ENCODE data around the gene SUFU. TPM values are rescaled to one million over a fixed set of nuclear protein-coding genes. Genes with fewer than 3 reads are reported as not detected.

Gene SUFU
- total and polyA plus RNA-seq, 7 donors = 1.2 to 10.5 (median 6.6) TPM

- peaks cover 6 to 57% (median 11%) of the 10 kb centered on the region in 4 donors for H3K36me3 ChIP-seq
- 96 to 97% methylated on average over 6 of the region's 6 CpGs for WGBS, 2 donors
- intact Hi-C loops (cut with DNase I) = no loop called here
- peak overlapping the region in 2 of 4 donors; percentile 9 to 74 for H3K27ac ChIP-seq
- H3K9me3 ChIP-seq = no peaks in the 10 kb centered on the region
- H3K4me3 ChIP-seq = no peak overlapping the region
- no peaks in the 10 kb centered on the region for H3K27me3 ChIP-seq
- H3K4me1 ChIP-seq = peaks cover 0 to 20% (median 17%) of the 10 kb centered on the region in 4 donors
- TF ChIP-seq POLR2A (IDR thresholded peaks at IDR 0.05) (no peak), CTCF (IDR thresholded peaks at IDR 0.05) (no peak), POLR2AphosphoS5 (IDR thresholded peaks at IDR 0.05) (no peak), EP300 (IDR thresholded peaks at IDR 0.05) (no peak)
- DNase-seq = peak; percentile 48
Measured at GRCh38 chr10:102600816-102601215, 97.0 kb downstream of the SUFU start.

- DNase-seq = no peak
- H3K27me3 ChIP-seq = no peaks in the 10 kb centered on the region
- no peak overlapping the region for H3K4me3 ChIP-seq
- peaks cover 0 to 12% (median 9%) of the 10 kb centered on the region in 4 donors for H3K4me1 ChIP-seq
- no peaks in the 10 kb centered on the region for H3K9me3 ChIP-seq
- no peak for TF ChIP-seq EP300 (IDR thresholded peaks at IDR 0.05)
- TF ChIP-seq POLR2A (IDR thresholded peaks at IDR 0.05) = no peak
- no peak for TF ChIP-seq POLR2AphosphoS5 (IDR thresholded peaks at IDR 0.05)
- TF ChIP-seq CTCF (IDR thresholded peaks at IDR 0.05) = no peak
- intact Hi-C loops (cut with DNase I) = no loop called here
- 94 to 97% methylated on average over 9 of the region's 9 CpGs for WGBS, 2 donors
- peak overlapping the region; percentile 42 to 74 (median 49) for H3K27ac ChIP-seq
- H3K36me3 ChIP-seq = peaks cover 6 to 57% (median 11%) of the 10 kb centered on the region in 4 donors
Measured at GRCh38 chr10:102601639-102602038, 97.9 kb downstream of the SUFU start.

DNA sequence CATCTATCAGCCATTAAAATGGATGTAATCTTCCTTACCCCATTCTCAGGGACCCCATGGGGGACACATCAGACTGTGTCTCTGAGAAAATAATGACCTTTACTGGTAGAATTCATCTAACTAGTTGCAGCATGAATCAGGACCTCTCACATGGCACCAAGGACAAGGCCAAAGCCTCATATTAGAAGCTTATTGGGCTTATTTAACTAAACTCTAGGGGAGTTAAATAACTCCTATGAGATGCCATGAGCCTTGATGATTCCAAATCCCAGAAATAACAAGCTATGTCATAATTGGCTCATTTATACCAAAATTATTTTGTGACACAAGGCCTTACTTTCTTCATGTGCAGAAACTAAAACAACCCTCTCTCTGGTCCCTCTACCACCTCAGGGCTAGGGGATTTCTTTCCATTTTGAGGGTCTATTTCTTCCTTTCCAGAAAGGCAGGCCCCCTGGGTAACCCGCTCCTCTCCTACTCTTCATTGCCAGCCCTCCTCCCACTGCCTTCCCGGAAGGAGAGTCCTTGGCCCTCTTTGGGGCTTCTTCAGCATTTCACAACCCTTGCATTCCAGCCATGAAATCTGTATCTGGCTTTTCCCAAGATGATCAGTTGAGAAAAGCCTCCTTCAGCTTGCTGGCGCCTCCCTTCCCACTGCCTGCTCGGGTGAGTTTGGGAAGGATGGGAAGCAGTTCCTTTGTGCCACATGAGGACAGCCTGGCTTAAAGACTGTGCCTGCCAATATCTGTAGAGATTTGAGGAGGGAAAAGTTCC is 98.7 kb downstream of the SUFU start:
- H3K27ac ChIP-seq = peak overlapping the region; percentile 42 to 74 (median 49)
- intact Hi-C loops (cut with DNase I) = no loop called here
- TF ChIP-seq CTCF (IDR thresholded peaks at IDR 0.05) (no peak), POLR2AphosphoS5 (IDR thresholded peaks at IDR 0.05) (peak; percentile 15 to 50 (median 23))
- WGBS, 2 donors = 87 to 91% methylated on average over 4 of the region's 4 CpGs
- peaks cover 6 to 57% (median 11%) of the 10 kb centered on the region in 4 donors for H3K36me3 ChIP-seq
- no peaks in the 10 kb centered on the region for H3K27me3 ChIP-seq
- DNase-seq = peak; percentile 84
- H3K9me3 ChIP-seq = no peaks in the 10 kb centered on the region
- peaks cover 0 to 5% (median 2%) of the 10 kb centered on the region in 4 donors for H3K4me1 ChIP-seq
- H3K4me3 ChIP-seq = no peak overlapping the region

DNA sequence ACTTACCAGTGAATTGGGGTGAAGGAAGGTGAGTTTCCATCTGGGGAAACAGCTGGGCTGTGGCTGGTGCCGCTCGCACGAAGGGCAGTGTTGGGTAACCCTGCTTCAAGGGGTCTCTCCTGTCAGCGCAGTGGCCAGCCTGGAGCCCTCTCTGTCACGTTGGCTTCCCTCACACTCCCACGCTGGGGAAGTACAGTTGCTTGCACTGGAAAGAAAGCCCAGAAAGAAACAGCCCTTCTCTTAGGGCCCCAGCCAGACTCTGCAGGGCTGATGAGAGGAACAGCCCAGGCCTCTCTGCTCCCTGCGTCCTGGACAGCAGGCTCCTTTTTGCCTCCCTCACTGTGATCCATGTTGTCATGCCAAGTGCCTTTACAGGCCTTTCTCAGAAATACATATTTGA is 100.2 kb downstream of the SUFU start:
- H3K27me3 ChIP-seq = no peaks in the 10 kb centered on the region
- intact Hi-C loops (cut with DNase I) = no loop called here
- peaks cover 6 to 47% (median 10%) of the 10 kb centered on the region in 4 donors for H3K36me3 ChIP-seq
- no peak overlapping the region for H3K4me3 ChIP-seq
- DNase-seq = peak; percentile 60
- H3K4me1 ChIP-seq = peaks cover 0 to 3% (median 0%) of the 10 kb centered on the region in 4 donors
- no peaks in the 10 kb centered on the region for H3K9me3 ChIP-seq
- peak overlapping the region; percentile 2 to 51 (median 33) for H3K27ac ChIP-seq
- WGBS, 2 donors = 82 to 94% methylated on average over 7 of the region's 7 CpGs
- no peak for TF ChIP-seq CTCF (IDR thresholded peaks at IDR 0.05)
- TF ChIP-seq POLR2AphosphoS5 (IDR thresholded peaks at IDR 0.05) = no peak
- TF ChIP-seq EP300 (IDR thresholded peaks at IDR 0.05) = no peak
- TF ChIP-seq POLR2A (IDR thresholded peaks at IDR 0.05) = no peak

Data from sigmoid colon (tissue), 7 donors.